Gastrocnemius medialis (tissue), 4 donors: Measurements from ENCODE around the gene RAD50. TPM values are rescaled to one million over a fixed set of nuclear protein-coding genes. Genes with fewer than 3 reads are reported as not detected.

Experiments
- ATAC-seq, 2 donors: fragments of 150-250 bp; one replicate each; pipeline ENCODE4 v1.9.1; 2016
- DNase-seq, 2 donors: peaks; one replicate each; pipeline ENCODE4 v3.0.0-alpha.2; 2019
- H3K27ac ChIP-seq, 4 donors: fragments of 200-600 bp; sonication (generic); 1 replicate in 1 of 4; 2 replicates in 3 of 4; pipeline ENCODE4 v1.5.1; 2016 to 2018; ENCODE audit warnings: mild to moderate bottlenecking in 2 of 4, moderate library complexity in 1 of 4
- H3K27me3 ChIP-seq, 3 donors: fragments of 200-600 bp; sonication (generic) in 2 of 3; 1 replicate in 1 of 3; 2 replicates in 2 of 3; pipeline versions ENCODE4 v1.5.1 to v1.6.0; 2016 to 2019; ENCODE audit warnings: mild to moderate bottlenecking in 1 of 3, moderate library complexity in 1 of 3
- H3K36me3 ChIP-seq, 2 donors: fragments of 200-600 bp; sonication (generic) in 1 of 2; one replicate each; pipeline ENCODE4 v1.5.1; 2017 to 2018
- H3K4me1 ChIP-seq, 2 donors: fragments of 200-600 bp; sonication (generic) in 1 of 2; one replicate each; pipeline ENCODE4 v1.5.1; 2016 to 2017; ENCODE audit warnings: mild to moderate bottlenecking in 2 of 2
- H3K4me3 ChIP-seq, 4 donors: fragments of 200-600 bp; sonication (generic) in 3 of 4; 1 replicate in 1 of 4; 2 replicates in 3 of 4; pipeline ENCODE4 v1.5.1; 2016 to 2019; ENCODE audit warnings: mild to moderate bottlenecking in 2 of 4
- H3K9me3 ChIP-seq, 3 donors: fragments of 200-600 bp; sonication (generic) in 2 of 3; 1 replicate in 1 of 3; 2 replicates in 2 of 3; pipeline ENCODE4 v1.5.1; 2016 to 2019
- CTCF ChIP-seq, 5 experiments: fragments of 450-650 bp in 3 of 5; fragments of 200-600 bp in 2 of 5; sonication (generic) in 2 of 5; IDR thresholded peaks in 4 of 5; conservative IDR thresholded peaks in 1 of 5; 1 replicate in 4 of 5; 2 replicates in 1 of 5; pipeline ENCODE4 v1.5.1; 2016 to 2019; ENCODE audit warnings: antibody characterized with exemption in 5 of 5, mild to moderate bottlenecking in 3 of 5, moderate library complexity in 3 of 5
- POLR2A ChIP-seq, 2 donors: fragments of 450-650 bp; IDR thresholded peaks; one replicate each; pipeline ENCODE4 v1.6.1; 2017; ENCODE audit warnings: antibody characterized with exemption in 2 of 2, mild to moderate bottlenecking in 2 of 2, moderate library complexity in 2 of 2
- in situ Hi-C, 4 donors: fragments of 200-750 bp; cut with MboI; loops; one replicate each; pipeline versions ENCODE4 v1.15.0 to v1.8.0; 2017; ENCODE audit warnings: low sequenced_read_pairs in 4 of 4
- intact Hi-C: fragments of 100-400 bp; cut with DNase I; formaldehyde crosslinking; loops from one replicate; pipeline ENCODE4 v1.15.1; 2023; ENCODE audit warnings: low total_unique reads
- total RNA-seq, 4 donors: library from RNA; depleted of rRNA; stranded (reverse); fragments of >200 nt; gene quantifications; one replicate each; pipeline versions ENCODE4 v1.1.0 to v1.2.3, GENCODE V29; 2016

Gene RAD50
- total RNA-seq, 4 donors from 2014 or later: 18.9 to 29.1 (median 22.0) TPM

- in situ Hi-C loops (no loop called here), intact Hi-C loops (loop anchor here (5.0 kb wide), 1 partner anchor 185 kb away; no protein-coding TSS in a partner anchor)
- Histone ChIP-seq H3K9me3 (no peaks in the 10 kb centered on the region), H3K27ac (no peak overlapping the region), H3K4me3 (no peak overlapping the region), H3K4me1 (no peaks in the 10 kb centered on the region), H3K36me3 (peaks cover 0 to 62% of the 10 kb centered on the region in 2 donors), H3K27me3 (no peaks in the 10 kb centered on the region)
- no peak for ATAC-seq
- DNase-seq: no peak
- TF ChIP-seq CTCF (IDR thresholded peaks at IDR 0.05 in 4 of 5, conservative IDR thresholded peaks at IDR 0.05 in 1 of 5): no peak
- no peak for TF ChIP-seq POLR2A (IDR thresholded peaks at IDR 0.05)
Observed at GRCh38 chr5:132641841-132642240, 85.1 kb downstream of the RAD50 start.

GRCh38 chr5:132644177-132644576 lies 87.4 kb downstream of the RAD50 start:
- Histone ChIP-seq H3K36me3 (peaks cover 0 to 40% of the 10 kb centered on the region in 2 donors), H3K27me3 (no peaks in the 10 kb centered on the region), H3K27ac (no peak overlapping the region), H3K4me1 (no peaks in the 10 kb centered on the region), H3K9me3 (no peaks in the 10 kb centered on the region), H3K4me3 (no peak overlapping the region)
- TF ChIP-seq POLR2A (IDR thresholded peaks at IDR 0.05) (no peak), CTCF (IDR thresholded peaks at IDR 0.05 in 4 of 5, conservative IDR thresholded peaks at IDR 0.05 in 1 of 5) (no peak)
- intact Hi-C loops: loop anchor here (5.0 kb wide), 1 partner anchor 187 kb away; no protein-coding TSS in a partner anchor
- in situ Hi-C loops: no loop called here
- no peak for ATAC-seq
- no peak for DNase-seq

- no peak for DNase-seq
- no peak for ATAC-seq
- Histone ChIP-seq H3K4me3 (no peak overlapping the region), H3K9me3 (no peaks in the 10 kb centered on the region), H3K27me3 (no peaks in the 10 kb centered on the region), H3K36me3 (peaks cover 0 to 15% of the 10 kb centered on the region in 2 donors), H3K27ac (no peak overlapping the region), H3K4me1 (no peaks in the 10 kb centered on the region)
- intact Hi-C loops (no loop called here), in situ Hi-C loops (no loop called here)
- TF ChIP-seq POLR2A (IDR thresholded peaks at IDR 0.05) (no peak), CTCF (IDR thresholded peaks at IDR 0.05 in 4 of 5, conservative IDR thresholded peaks at IDR 0.05 in 1 of 5) (no peak)
Observed at GRCh38 chr5:132646583-132647266, 89.9 kb downstream of the RAD50 start.

- in situ Hi-C loops (no loop called here), intact Hi-C loops (no loop called here)
- Histone ChIP-seq H3K9me3 (no peaks in the 10 kb centered on the region), H3K4me1 (no peaks in the 10 kb centered on the region), H3K4me3 (no peak overlapping the region), H3K27ac (no peak overlapping the region), H3K27me3 (no peaks in the 10 kb centered on the region), H3K36me3 (peaks cover 0 to 9% of the 10 kb centered on the region in 2 donors)
- TF ChIP-seq CTCF (IDR thresholded peaks at IDR 0.05 in 4 of 5, conservative IDR thresholded peaks at IDR 0.05 in 1 of 5) (no peak), POLR2A (IDR thresholded peaks at IDR 0.05) (no peak)
- DNase-seq: no peak
- no peak for ATAC-seq
Observed at GRCh38 chr5:132647473-132647872, 90.7 kb downstream of the RAD50 start.
